HEK293 (cell line): ENCODE measurements around the gene NELL2.

Source experiments
- BCL11B ChIP-seq: fragments of 450-650 bp; formaldehyde crosslinking; IDR thresholded peaks from 2 replicates; pipeline ENCODE4 v1.5.1; 2016; ENCODE audit warnings: low read depth, missing biosample characterization, missing genetic modification characterization
- KLF10 ChIP-seq: fragments of 450-650 bp; IDR thresholded peaks from 2 replicates; pipeline ENCODE4 v1.5.1; 2018; ENCODE audit warnings: missing biosample characterization, mild to moderate bottlenecking, missing genetic modification characterization
- REST ChIP-seq: fragments of 450-650 bp; formaldehyde crosslinking; IDR thresholded peaks from 2 replicates; pipeline ENCODE4 v1.5.1; 2016; ENCODE audit warnings: missing biosample characterization, missing genetic modification characterization
- SCRT2 ChIP-seq: fragments of 450-650 bp; formaldehyde crosslinking; IDR thresholded peaks from 2 replicates; pipeline ENCODE4 v1.5.1; 2016; ENCODE audit warnings: missing biosample characterization, missing genetic modification characterization
- YY1 ChIP-seq: fragments of 450-650 bp; formaldehyde crosslinking; IDR thresholded peaks from 2 replicates; pipeline ENCODE4 v1.5.1; 2018; ENCODE audit warnings: missing biosample characterization, missing genetic modification characterization
- ZFP69B ChIP-seq: fragments of 450-650 bp; formaldehyde crosslinking; IDR thresholded peaks from 2 replicates; pipeline ENCODE4 v1.5.1; 2016; ENCODE audit warnings: missing biosample characterization, missing genetic modification characterization
- ZNF214 ChIP-seq: fragments of 450-650 bp; formaldehyde crosslinking; IDR thresholded peaks from 2 replicates; pipeline ENCODE4 v1.5.1; 2017; ENCODE audit warnings: missing biosample characterization, mild to moderate bottlenecking, missing genetic modification characterization, borderline replicate concordance
- ZNF24 ChIP-seq: fragments of 450-650 bp; formaldehyde crosslinking; IDR thresholded peaks from 2 replicates; pipeline ENCODE4 v1.5.1; 2016; ENCODE audit warnings: missing biosample characterization, missing genetic modification characterization
- ZNF292 ChIP-seq: fragments of 450-650 bp; formaldehyde crosslinking; IDR thresholded peaks from 2 replicates; pipeline ENCODE4 v1.5.1; 2016; ENCODE audit warnings: low read depth, missing biosample characterization, missing genetic modification characterization, borderline replicate concordance
- ZNF335 ChIP-seq: fragments of 450-650 bp; formaldehyde crosslinking; conservative IDR thresholded peaks from 2 replicates; pipeline ENCODE4 v1.5.1; 2016; ENCODE audit warnings: missing biosample characterization, missing genetic modification characterization
- ZNF473 ChIP-seq: fragments of 450-650 bp; formaldehyde crosslinking; IDR thresholded peaks from 2 replicates; pipeline ENCODE4 v1.5.1; 2017; ENCODE audit warnings: missing biosample characterization, missing genetic modification characterization
- ZSCAN16 ChIP-seq: fragments of 450-650 bp; formaldehyde crosslinking; IDR thresholded peaks from 2 replicates; pipeline ENCODE4 v1.5.1; 2016; ENCODE audit warnings: missing biosample characterization, missing genetic modification characterization
- TF ChIP-seq, protein P1 (sequence below): fragments of 450-650 bp; formaldehyde crosslinking; IDR thresholded peaks from 2 replicates; pipeline ENCODE4 v1.5.1; 2016; ENCODE audit warnings: missing biosample characterization, missing genetic modification characterization

- TF ChIP-seq REST (tag by site-specific recombination) = no peak
- TF ChIP-seq, protein P1, sequence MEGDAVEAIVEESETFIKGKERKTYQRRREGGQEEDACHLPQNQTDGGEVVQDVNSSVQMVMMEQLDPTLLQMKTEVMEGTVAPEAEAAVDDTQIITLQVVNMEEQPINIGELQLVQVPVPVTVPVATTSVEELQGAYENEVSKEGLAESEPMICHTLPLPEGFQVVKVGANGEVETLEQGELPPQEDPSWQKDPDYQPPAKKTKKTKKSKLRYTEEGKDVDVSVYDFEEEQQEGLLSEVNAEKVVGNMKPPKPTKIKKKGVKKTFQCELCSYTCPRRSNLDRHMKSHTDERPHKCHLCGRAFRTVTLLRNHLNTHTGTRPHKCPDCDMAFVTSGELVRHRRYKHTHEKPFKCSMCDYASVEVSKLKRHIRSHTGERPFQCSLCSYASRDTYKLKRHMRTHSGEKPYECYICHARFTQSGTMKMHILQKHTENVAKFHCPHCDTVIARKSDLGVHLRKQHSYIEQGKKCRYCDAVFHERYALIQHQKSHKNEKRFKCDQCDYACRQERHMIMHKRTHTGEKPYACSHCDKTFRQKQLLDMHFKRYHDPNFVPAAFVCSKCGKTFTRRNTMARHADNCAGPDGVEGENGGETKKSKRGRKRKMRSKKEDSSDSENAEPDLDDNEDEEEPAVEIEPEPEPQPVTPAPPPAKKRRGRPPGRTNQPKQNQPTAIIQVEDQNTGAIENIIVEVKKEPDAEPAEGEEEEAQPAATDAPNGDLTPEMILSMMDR (tag by site-specific recombination) = no peak
- TF ChIP-seq ZNF335 (tag by site-specific recombination) = no peak
- no peak for TF ChIP-seq ZNF214 (tag by site-specific recombination)
- no peak for TF ChIP-seq ZNF473 (tag by site-specific recombination)
- TF ChIP-seq YY1 (tag by site-specific recombination) = no peak
- TF ChIP-seq ZFP69B = no peak
- no peak for TF ChIP-seq ZSCAN16 (tag by site-specific recombination)
- TF ChIP-seq BCL11B = no peak
- TF ChIP-seq SCRT2 (tag by site-specific recombination) = no peak
- TF ChIP-seq ZNF24 (tag by site-specific recombination) = no peak
- no peak for TF ChIP-seq KLF10 (tag by site-specific recombination)
- no peak for TF ChIP-seq ZNF292 (tag by site-specific recombination)
These were observed 125.6 kb downstream of the NELL2 start for GRCh38 chr12:44750468-44750867.
